ENCODE data around the gene CCT2.
"Not testable (repeated sequence)": the region's sequence is repeated elsewhere in the genome, so short reads cannot be mapped to it uniquely, and the experiment has no call there.

Gene CCT2

DNA sequence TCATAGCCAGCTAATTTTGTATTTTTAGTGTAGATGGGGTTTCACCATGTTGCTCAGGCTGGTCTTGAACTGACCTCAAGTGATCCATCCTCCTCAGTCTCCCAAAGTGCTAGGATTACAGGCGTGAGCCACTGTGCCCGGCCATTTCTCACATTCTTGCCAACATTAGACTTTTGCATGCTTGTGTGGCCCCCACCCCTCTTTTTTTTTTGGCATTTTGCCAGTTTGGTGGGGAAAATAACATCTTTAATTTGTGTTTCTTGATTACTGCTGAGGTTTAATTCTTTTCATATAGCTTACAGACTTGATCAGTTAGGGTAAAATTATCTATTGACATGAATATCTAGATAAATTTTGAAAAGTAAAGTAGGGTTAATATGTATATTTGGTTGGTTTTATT, 3.8 kb downstream of the CCT2 start:
- DNase-seq = no peak

GRCh38 chr12:69595689-69596088, 10.4 kb downstream of the CCT2 start:
- DNase-seq = no peak

- no peak for DNase-seq
Observed at GRCh38 chr12:69598174-69598753, 13.0 kb downstream of the CCT2 start.

DNA sequence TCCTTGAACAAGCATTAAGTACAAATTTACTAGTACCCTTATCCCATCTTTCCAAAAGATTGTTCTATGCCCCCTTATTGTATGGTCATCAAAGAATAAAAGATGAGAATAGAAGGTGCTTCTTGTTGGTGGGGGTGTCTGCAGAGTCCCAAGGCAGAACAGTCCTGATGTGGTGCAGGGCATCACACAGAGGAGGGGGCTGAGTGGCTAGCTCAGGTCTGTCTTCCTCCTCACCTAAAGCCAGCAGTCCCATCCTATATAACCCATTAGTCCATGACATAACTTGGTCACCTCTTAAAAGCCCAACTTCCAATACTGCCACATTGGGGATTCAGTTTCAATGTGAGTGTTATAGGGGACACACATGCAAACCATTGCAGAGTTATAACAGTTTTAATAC, 15.5 kb downstream of the CCT2 start:
- no peak for DNase-seq

GRCh38 chr12:69601962-69602685, 16.9 kb downstream of the CCT2 start:
- DNase-seq = no peak

DNA sequence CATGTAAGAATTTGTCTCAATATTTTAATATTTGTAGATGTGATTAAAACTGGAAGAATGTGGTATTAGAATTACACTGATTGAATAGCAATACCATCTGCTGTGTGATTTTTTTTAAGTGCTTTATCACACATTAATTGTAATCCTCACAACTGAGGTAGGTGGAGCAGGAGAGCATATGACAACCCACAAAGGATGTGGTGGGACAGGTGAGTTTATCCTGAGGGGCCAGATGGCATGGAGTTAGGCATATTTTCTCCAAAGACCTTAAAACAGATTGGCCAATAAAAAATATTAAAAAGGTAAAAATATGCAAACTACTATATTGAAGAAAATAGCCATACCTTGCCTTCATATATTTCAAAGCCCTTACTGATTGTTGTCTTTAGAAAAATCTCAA, 17.7 kb downstream of the CCT2 start:
- DNase-seq = no peak

DNA sequence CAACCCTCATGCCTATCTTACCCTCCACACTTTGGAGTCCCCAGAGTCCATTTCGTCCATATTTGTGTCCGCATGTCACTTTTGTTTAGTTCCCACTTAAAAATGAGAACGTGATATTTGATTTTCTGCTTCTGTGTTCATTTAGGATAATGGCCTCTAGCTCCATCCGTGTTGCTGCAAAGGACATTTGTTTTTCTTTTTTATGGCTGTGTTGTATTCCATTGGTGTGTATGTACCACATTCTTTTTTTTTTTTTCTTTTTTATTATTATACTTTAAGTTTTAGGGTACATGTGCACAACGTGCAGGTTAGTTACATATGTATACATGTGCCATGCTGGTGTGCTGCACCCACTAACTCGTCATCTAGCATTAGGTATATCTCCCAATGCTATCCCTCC, 18.3 kb downstream of the CCT2 start:
- not testable (repeated sequence) for DNase-seq

DNA sequence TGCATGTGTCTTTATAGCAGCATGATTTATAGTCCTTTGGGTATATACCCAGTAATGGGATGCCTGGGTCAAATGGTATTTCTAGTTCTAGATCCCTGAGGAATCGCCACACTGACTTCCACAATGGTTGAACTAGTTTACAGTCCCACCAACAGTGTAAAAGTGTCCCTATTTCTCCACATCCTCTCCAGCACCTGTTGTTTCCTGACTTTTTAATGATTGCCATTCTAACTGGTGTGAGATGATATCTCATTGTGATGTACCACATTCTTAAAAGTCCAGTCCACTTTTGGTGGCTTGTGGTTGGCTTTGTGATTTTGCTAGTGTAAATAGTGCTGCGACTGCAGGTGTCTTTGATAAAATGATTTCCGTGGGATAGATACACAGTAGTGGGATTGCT, 19.0 kb downstream of the CCT2 start:
- not testable (repeated sequence) for DNase-seq

DNA sequence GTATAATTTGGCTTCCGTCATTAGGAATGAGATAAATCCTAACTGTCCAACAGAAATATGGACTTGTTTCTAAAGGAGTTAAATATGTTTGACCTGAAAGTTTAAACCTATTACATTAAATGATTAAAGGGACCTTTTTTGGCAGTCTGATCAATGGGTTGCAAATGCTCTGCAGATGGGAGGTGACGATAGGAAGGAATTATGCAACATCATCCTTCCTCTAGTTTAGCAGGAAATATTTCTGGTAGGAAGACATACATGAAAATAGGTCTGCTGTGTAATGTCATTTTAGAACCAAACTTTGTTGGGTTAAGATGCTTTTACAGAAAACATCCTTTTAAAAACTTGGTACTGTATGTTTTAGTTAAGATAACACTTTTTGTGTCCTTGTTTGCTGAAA, 22.9 kb downstream of the CCT2 start:
- no peak for DNase-seq

GRCh38 chr12:69610126-69610525, 24.9 kb downstream of the CCT2 start:
- DNase-seq = no peak

DNA sequence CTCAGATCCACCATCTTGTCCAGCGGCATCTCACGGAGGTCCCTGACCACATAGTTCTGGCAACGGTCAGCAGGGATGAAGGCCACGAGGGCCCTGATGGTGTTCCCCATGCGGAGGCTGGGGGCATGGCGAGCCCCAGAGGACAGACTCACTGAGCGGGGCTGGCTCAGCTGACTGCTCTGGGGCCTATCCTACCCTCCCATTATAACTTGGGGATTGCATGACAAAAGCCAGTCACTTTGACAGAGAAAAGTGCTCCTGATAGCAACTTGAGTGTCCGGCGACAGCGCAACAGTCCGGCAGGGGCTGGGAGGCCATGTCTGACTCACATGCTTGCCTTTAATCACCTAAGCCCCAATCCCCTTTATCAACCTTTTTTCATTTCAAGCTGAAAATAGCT, 25.5 kb downstream of the CCT2 start, which contains the start of gene LRRC10:
Gene LRRC10 (minus strand): TSS at position 179 of the 400 bp plus-strand sequence. CDS start 69 bp downstream, at position 110.
- no peak for DNase-seq

GRCh38 chr12:69613351-69613750, 28.1 kb downstream of the CCT2 start:
- DNase-seq = no peak

DNA sequence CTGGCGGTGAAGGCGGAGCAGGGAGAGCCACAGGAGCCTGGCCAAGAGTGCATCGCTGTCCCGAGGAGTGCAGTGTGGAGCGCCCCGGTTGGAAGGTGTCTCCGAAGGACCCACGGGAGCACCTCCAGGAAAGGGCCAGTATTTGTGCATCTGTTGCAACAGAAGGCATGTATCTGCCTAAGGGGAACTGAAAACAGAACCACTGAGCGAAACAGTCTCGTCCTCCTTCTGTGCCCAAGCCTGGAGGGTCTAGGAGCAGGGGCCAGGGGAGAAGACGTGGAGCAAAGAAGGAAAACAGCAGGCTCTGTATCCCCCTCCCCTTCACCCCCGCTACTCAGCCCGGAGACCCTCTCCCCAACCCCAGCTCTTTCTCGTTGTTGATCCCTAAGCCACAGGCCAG, 30.8 kb downstream of the CCT2 start:
- no peak for DNase-seq

- DNase-seq = no peak
Observed at GRCh38 chr12:69619050-69619449, 33.8 kb downstream of the CCT2 start.

DNA sequence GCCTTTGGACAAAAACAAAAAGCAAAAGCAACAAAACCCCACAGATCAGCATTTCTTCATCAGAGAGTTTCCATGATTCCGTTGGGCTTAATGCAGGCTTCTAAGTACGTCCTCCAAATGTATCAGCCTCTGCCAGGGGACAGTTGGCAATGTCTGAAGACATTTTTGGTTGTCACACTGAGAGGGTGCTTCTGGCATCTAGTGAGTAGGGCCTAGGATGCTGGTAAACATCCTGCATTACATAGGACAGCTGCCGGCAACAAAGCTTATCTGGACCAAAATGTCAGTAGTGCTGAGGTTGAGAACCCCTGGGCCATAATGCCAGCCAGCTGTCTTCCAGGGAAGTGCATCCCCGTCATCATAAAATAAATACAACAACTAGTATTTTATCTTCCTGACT, 34.8 kb downstream of the CCT2 start:
- no peak for DNase-seq

DNA sequence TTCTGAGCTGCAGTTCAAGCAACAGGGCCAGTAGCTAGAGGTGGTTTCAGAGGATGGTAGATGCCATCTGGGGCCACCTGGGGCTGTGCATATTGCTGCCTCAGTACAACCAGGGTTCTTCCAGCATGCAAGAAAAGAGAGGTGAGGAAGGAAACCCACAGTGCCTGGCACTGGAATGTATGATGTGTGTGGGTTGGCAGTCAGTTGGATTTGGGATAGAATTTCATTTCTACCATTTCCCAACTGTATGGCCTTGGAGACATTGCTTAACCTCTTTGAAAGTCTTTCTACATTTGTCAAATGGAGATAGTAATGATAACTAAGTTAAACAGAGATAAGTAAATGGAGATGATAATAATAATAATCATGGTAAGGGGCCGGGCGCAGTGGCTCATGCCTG, 35.7 kb downstream of the CCT2 start:
- no peak for DNase-seq

- no peak for DNase-seq
Observed at GRCh38 chr12:69621551-69621950, 36.3 kb downstream of the CCT2 start.

DNA sequence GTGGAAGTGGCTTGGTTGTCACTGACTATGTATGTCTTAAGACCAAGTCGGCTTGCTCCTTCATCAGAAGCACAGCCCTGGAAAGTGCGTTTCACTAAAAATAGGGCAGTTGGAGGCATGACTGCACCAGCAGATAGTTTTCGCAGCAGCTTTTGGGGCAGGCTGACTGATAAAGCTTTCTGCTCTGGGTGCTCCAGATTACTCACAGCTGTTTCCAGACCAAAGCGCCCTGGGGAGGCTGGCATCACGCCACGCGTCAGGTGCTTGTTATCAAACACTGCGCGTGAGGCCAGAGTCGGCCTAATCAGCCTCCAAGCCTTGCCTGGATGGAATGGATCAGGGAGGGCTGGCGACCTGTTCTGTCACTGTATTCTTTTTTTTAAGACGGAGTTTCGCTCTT, 38.7 kb downstream of the CCT2 start:
- DNase-seq = no peak

DNA sequence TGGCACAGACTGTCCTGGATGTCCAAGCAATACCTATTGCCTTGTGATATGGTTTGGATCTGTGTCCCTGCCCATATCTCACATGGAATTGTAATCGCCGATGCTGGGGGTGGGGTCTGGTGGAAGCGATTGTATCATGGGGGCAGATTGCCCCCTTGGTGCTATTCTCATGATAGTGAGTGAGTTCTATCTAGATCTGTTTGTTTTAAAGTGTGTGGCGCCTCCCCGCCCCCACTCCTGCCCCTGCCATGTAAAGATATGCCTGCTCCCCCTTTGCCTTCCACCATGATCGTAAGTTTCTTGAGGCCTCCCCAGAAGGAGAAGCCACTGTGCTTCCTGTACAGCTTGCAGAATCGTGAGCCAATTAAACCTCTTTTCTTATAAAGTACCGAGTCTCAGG, 42.2 kb downstream of the CCT2 start:
- DNase-seq = no peak

GRCh38 chr12:69630191-69630590, 44.9 kb downstream of the CCT2 start:
- no peak for DNase-seq

GRCh38 chr12:69633061-69633460, 47.8 kb downstream of the CCT2 start:
- DNase-seq = no peak

DNA sequence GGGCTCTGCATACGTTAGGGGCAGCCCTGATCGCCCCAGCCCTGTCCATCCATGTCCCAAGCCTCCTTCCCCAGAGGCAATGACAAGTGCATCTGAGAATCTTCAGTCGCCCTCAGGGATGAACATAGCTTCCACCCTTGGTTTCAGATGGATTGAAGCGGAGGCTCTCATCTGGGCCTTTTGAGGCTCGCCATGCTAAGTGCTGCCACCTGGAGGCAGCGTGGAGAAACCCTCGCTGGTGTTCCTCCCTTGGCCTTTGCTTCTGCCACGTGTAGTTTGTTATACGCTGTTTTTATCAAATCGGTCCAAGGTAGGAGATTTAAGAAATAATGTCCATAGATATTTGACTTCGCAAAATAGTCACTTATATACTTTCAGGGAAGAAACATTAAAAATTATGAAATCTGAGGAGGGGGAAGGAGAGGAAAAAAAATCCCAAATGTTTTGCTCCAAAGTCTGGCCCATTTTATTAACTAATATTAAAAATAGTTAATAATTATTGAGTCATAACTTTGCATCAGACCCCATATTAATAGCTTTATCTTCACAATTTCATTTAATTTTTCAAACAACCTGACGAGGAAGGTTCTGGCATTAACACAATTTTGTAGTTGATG, 54.2 kb downstream of the CCT2 start:
- DNase-seq = peak; percentile 59

- no peak for DNase-seq
Observed at GRCh38 chr12:69641546-69641945, 56.3 kb downstream of the CCT2 start.

GRCh38 chr12:69642531-69642930, 57.3 kb downstream of the CCT2 start:
- DNase-seq = no peak

DNA sequence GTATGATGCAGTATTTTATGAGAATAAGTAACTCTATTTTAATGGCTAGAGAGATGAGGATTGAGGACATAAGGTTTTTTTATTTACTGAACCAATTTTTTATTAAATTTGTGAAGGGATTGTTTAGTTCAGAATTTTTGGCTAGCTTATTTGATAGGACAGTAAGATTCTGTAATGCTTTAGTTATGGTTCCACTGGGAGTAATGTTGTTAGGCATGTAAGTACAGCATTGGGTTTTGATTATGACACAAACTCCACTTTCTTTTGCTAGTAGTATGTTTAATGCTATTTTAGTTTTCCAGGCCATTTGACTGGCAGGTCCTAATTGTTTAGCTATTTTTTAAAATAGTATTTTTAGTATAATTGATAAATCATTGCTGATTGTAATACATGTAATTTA, 59.3 kb downstream of the CCT2 start:
- no peak for DNase-seq

Data from CD4-positive, alpha-beta T cell treated with Interleukin-12 subunit alpha and Interleukin-12 subunit beta, for 1 hour (primary cell).